ENCODE results near the gene LMBR1. TPM values are rescaled to one million over a fixed set of nuclear protein-coding genes. Genes with fewer than 3 reads are reported as not detected.

Gene LMBR1
- total and polyA plus RNA-seq, 2 of the 13 experiments (the other 11 are each of a cell fraction or from before 2014, with no cell fraction given): 20.9 to 39.6 TPM

DNA sequence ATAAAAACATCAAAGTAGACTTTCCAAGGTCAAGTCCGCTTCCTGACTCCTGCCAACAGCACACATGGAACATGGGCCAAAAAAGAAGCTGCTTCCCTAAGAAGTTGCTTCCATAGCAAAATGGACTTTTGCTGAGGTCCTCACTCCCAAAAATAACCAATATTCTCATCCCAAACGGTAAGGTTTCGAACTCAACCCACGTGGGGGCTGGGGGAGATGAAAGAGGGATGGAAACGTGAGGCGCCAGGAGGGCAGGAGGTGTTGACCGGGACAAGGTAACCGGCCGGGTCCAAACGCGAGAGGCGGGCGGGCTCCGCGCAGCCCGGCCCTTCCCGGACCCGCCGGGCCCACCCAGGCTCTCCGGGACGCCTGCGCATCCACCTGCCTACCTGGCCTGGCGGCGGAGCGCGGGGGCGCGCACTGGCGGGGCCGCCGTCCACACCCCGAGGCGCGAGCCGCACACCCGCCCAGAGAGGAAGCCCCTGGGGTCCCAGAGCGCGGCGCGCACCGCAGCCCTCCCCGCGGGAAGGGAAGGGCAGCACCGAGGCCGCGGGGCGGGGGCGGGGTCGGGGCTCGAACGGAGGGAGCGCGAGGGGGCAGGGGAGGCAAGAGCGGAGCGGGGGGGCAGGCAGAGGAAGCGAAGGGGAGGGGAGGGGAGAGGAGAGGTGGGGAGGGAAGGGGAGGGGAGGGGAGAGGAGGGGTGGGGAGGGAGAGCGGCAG is 742 bp downstream of the LMBR1 start (continued):
- TF ChIP-seq, protein P1, sequence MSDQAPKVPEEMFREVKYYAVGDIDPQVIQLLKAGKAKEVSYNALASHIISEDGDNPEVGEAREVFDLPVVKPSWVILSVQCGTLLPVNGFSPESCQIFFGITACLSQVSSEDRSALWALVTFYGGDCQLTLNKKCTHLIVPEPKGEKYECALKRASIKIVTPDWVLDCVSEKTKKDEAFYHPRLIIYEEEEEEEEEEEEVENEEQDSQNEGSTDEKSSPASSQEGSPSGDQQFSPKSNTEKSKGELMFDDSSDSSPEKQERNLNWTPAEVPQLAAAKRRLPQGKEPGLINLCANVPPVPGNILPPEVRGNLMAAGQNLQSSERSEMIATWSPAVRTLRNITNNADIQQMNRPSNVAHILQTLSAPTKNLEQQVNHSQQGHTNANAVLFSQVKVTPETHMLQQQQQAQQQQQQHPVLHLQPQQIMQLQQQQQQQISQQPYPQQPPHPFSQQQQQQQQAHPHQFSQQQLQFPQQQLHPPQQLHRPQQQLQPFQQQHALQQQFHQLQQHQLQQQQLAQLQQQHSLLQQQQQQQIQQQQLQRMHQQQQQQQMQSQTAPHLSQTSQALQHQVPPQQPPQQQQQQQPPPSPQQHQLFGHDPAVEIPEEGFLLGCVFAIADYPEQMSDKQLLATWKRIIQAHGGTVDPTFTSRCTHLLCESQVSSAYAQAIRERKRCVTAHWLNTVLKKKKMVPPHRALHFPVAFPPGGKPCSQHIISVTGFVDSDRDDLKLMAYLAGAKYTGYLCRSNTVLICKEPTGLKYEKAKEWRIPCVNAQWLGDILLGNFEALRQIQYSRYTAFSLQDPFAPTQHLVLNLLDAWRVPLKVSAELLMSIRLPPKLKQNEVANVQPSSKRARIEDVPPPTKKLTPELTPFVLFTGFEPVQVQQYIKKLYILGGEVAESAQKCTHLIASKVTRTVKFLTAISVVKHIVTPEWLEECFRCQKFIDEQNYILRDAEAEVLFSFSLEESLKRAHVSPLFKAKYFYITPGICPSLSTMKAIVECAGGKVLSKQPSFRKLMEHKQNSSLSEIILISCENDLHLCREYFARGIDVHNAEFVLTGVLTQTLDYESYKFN (CRISPR knock-in tag; conservative IDR thresholded peaks at IDR 0.05): no peak
- TF ChIP-seq SALL2 (CRISPR knock-in tag; IDR thresholded peaks at IDR 0.05) (peak; percentile 75; the same call in 1 of the 2 replicates), ZKSCAN8 (CRISPR knock-in tag; IDR thresholded peaks at IDR 0.05; ENCODE audit: borderline replicate concordance) (no peak), AGO2 (optimal IDR thresholded peaks at IDR 0.05; ENCODE audit: low read depth, low read length) (peak; percentile 49), ZNF441 (CRISPR knock-in tag; IDR thresholded peaks at IDR 0.05; ENCODE audit: borderline replicate concordance) (peak; percentile 38; the same call in 1 of the 2 replicates), SRY (CRISPR knock-in tag; IDR thresholded peaks at IDR 0.05) (0 out of 2 replicates have a peak, but pooled peaks have one; percentile 4), SAFB2 (CRISPR knock-in tag; IDR thresholded peaks at IDR 0.05; ENCODE audit: borderline replicate concordance, low read depth) (no peak; the same call in 1 of the 2 replicates), HDAC1 (CRISPR knock-in tag; IDR thresholded peaks at IDR 0.05) (peak; percentile 45; the same call in 1 of the 2 replicates), ZNF282 (IDR thresholded peaks at IDR 0.05; ENCODE audit: partially characterized antibody) (no peak), SPEN (CRISPR knock-in tag; IDR thresholded peaks at IDR 0.05; ENCODE audit: low read depth) (peak; percentile 24; the same call in 1 of the 2 replicates), ZNF20 (CRISPR knock-in tag; IDR thresholded peaks at IDR 0.05) (no peak), ZNF780A (CRISPR knock-in tag; IDR thresholded peaks at IDR 0.05) (no peak), TOPORS (CRISPR knock-in tag; IDR thresholded peaks at IDR 0.05) (no peak), BCL3 (CRISPR knock-in tag; IDR thresholded peaks at IDR 0.05) (no peak), KDM2A (CRISPR knock-in tag; IDR thresholded peaks at IDR 0.05; ENCODE audit: borderline replicate concordance, low read depth) (0 out of 2 replicates have a peak, but pooled peaks have one; percentile 15)

Measured in HepG2 (cell line).